Measurements from ENCODE around the gene RFTN1.

GRCh38 chr3:16464511-16465148 lies 48.9 kb downstream of the RFTN1 start:
- TF ChIP-seq CTCF (IDR thresholded peaks at IDR 0.05) (no peak), POLR2A (IDR thresholded peaks at IDR 0.05) (no peak)

All from uterus (tissue), 2 donors.